ENCODE measurements around the gene CCNF.

Gene CCNF

GRCh38 chr16:2458887-2459646 is 29.8 kb downstream of the CCNF start (continued):
- TF ChIP-seq, protein P1, sequence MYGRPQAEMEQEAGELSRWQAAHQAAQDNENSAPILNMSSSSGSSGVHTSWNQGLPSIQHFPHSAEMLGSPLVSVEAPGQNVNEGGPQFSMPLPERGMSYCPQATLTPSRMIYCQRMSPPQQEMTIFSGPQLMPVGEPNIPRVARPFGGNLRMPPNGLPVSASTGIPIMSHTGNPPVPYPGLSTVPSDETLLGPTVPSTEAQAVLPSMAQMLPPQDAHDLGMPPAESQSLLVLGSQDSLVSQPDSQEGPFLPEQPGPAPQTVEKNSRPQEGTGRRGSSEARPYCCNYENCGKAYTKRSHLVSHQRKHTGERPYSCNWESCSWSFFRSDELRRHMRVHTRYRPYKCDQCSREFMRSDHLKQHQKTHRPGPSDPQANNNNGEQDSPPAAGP (tag by site-specific recombination; IDR thresholded peaks at IDR 0.05) = no peak; the same call in 1 of the 2 replicates
- TF ChIP-seq, protein P2, sequence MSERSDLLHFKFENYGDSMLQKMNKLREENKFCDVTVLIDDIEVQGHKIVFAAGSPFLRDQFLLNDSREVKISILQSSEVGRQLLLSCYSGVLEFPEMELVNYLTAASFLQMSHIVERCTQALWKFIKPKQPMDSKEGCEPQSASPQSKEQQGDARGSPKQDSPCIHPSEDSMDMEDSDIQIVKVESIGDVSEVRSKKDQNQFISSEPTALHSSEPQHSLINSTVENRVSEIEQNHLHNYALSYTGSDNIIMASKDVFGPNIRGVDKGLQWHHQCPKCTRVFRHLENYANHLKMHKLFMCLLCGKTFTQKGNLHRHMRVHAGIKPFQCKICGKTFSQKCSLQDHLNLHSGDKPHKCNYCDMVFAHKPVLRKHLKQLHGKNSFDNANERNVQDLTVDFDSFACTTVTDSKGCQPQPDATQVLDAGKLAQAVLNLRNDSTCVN (tag by site-specific recombination; optimal IDR thresholded peaks at IDR 0.05) = no peak
- TF ChIP-seq ZNF133 (tag by site-specific recombination; IDR thresholded peaks at IDR 0.05) (no peak), ZNF670 (tag by site-specific recombination; IDR thresholded peaks at IDR 0.05; ENCODE audit: low read depth) (no peak), ZNF292 (tag by site-specific recombination; IDR thresholded peaks at IDR 0.05; ENCODE audit: borderline replicate concordance, low read depth) (no peak), ZNF169 (tag by site-specific recombination; IDR thresholded peaks at IDR 0.05) (no peak), ZNF664 (tag by site-specific recombination; IDR thresholded peaks at IDR 0.05) (no peak), BCL11B (tag by site-specific recombination; IDR thresholded peaks at IDR 0.05; ENCODE audit: low read depth) (peak; percentile 85; the same call in 1 of the 2 replicates), ZNF830 (tag by site-specific recombination; IDR thresholded peaks at IDR 0.05; ENCODE audit: low read depth) (no peak), FEZF1 (tag by site-specific recombination; IDR thresholded peaks at IDR 0.05) (no peak)
- TF ChIP-seq, protein P3, sequence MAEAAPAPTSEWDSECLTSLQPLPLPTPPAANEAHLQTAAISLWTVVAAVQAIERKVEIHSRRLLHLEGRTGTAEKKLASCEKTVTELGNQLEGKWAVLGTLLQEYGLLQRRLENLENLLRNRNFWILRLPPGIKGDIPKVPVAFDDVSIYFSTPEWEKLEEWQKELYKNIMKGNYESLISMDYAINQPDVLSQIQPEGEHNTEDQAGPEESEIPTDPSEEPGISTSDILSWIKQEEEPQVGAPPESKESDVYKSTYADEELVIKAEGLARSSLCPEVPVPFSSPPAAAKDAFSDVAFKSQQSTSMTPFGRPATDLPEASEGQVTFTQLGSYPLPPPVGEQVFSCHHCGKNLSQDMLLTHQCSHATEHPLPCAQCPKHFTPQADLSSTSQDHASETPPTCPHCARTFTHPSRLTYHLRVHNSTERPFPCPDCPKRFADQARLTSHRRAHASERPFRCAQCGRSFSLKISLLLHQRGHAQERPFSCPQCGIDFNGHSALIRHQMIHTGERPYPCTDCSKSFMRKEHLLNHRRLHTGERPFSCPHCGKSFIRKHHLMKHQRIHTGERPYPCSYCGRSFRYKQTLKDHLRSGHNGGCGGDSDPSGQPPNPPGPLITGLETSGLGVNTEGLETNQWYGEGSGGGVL (tag by site-specific recombination; IDR thresholded peaks at IDR 0.05) = peak; percentile 45; the same call in 1 of the 2 replicates
- TF ChIP-seq, protein P4, sequence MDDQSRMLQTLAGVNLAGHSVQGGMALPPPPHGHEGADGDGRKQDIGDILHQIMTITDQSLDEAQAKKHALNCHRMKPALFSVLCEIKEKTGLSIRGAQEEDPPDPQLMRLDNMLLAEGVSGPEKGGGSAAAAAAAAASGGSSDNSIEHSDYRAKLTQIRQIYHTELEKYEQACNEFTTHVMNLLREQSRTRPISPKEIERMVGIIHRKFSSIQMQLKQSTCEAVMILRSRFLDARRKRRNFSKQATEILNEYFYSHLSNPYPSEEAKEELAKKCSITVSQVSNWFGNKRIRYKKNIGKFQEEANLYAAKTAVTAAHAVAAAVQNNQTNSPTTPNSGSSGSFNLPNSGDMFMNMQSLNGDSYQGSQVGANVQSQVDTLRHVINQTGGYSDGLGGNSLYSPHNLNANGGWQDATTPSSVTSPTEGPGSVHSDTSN (CRISPR knock-in tag; IDR thresholded peaks at IDR 0.05) = 0 out of 2 replicates have a peak, but pooled peaks have one; percentile 14

GRCh38 chr16:2459647-2460390 is 30.6 kb downstream of the CCNF start, which contains the start of gene TEDC2:
TEDC2 (plus strand) TSS chr16:2460109; CDS start chr16:2460145, 36 bp downstream.
- peak within 1 kb of the TSS; percentile 50 for H3K4me3 ChIP-seq (ENCODE audit: low read depth, low read length)
- peaks cover 0 to 59% of the 10 kb centered on the region in 2 experiments; a peak in 2 of 3 replicates for H3K36me3 ChIP-seq (ENCODE audit: control insufficient read depth in 2 of 2, insufficient read depth in 1 of 2, low read length in 2 of 2)
- CTCF ChIA-PET = interaction anchor here (0.7 to 2.0 kb wide), 4 partner anchors 34 to 280 kb away, joined by 3 to 10 read pairs (median 4); no protein-coding TSS in a partner anchor
- H3K27ac ChIP-seq (ENCODE audit: extremely low read depth, low read depth, low read length) = peak within 1 kb of the TSS; percentile 70
- POLR2A ChIA-PET = interaction anchor here (0.6 to 2.4 kb wide), 18 partner anchors 9 to 304 kb away, joined by 3 to 34 read pairs (median 3); partner anchors contain the start of genes AMDHD2, NTN3, TBC1D24 and TRAF7
- peaks cover 15% of the 10 kb centered on the region for H3K4me1 ChIP-seq (ENCODE audit: control insufficient read depth, insufficient read depth, low read length)
- H3K9me3 ChIP-seq (ENCODE audit: control insufficient read depth, insufficient read depth, low read depth, low read length) = no peaks in the 10 kb centered on the region
- TF ChIP-seq RBAK (tag by site-specific recombination; IDR thresholded peaks at IDR 0.05) (no peak), ZNF24 (tag by site-specific recombination; IDR thresholded peaks at IDR 0.05) (peak; percentile 81; the same call in 1 of the 2 replicates), ZNF621 (tag by site-specific recombination; IDR thresholded peaks at IDR 0.05) (no peak), ZBTB17 (tag by site-specific recombination; IDR thresholded peaks at IDR 0.05) (peak; percentile 66), ZNF214 (tag by site-specific recombination; IDR thresholded peaks at IDR 0.05; ENCODE audit: borderline replicate concordance) (no peak), ZNF2 (tag by site-specific recombination; IDR thresholded peaks at IDR 0.05) (peak; percentile 66), SCRT2 (tag by site-specific recombination; IDR thresholded peaks at IDR 0.05) (no peak), FEZF1 (tag by site-specific recombination; IDR thresholded peaks at IDR 0.05) (no peak), BCL11B (tag by site-specific recombination; IDR thresholded peaks at IDR 0.05; ENCODE audit: low read depth) (no peak), ZNF514 (tag by site-specific recombination; IDR thresholded peaks at IDR 0.05) (no peak), ZFP69B (tag by site-specific recombination; IDR thresholded peaks at IDR 0.05) (peak; percentile 89), ZBTB20 (tag by site-specific recombination; IDR thresholded peaks at IDR 0.05) (peak; percentile 88)
- TF ChIP-seq, protein P2 (tag by site-specific recombination; optimal IDR thresholded peaks at IDR 0.05) = peak; percentile 50
- TF ChIP-seq, protein P4 (CRISPR knock-in tag; IDR thresholded peaks at IDR 0.05) = peak; percentile 55; the same call in 1 of the 2 replicates
- TF ChIP-seq, protein P5, sequence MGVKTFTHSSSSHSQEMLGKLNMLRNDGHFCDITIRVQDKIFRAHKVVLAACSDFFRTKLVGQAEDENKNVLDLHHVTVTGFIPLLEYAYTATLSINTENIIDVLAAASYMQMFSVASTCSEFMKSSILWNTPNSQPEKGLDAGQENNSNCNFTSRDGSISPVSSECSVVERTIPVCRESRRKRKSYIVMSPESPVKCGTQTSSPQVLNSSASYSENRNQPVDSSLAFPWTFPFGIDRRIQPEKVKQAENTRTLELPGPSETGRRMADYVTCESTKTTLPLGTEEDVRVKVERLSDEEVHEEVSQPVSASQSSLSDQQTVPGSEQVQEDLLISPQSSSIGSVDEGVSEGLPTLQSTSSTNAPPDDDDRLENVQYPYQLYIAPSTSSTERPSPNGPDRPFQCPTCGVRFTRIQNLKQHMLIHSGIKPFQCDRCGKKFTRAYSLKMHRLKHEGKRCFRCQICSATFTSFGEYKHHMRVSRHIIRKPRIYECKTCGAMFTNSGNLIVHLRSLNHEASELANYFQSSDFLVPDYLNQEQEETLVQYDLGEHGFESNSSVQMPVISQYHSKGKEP (tag by site-specific recombination; IDR thresholded peaks at IDR 0.05) = peak; percentile 45; the same call in 1 of the 2 replicates

All from HEK293 (cell line).